Adrenal gland (tissue), 12 donors: ENCODE measurements around the gene TPM1. TPM values are rescaled to one million over a fixed set of nuclear protein-coding genes. Genes with fewer than 3 reads are reported as not detected.

Source experiments
- DNase-seq, 7 donors: peaks; one replicate each; pipeline ENCODE4 v3.0.0-alpha.2; 2019 to 2020
- H3K27ac ChIP-seq, 5 donors: fragments of 200-600 bp; sonication (generic) in 4 of 5; 1 replicate in 3 of 5; 2 replicates in 2 of 5; pipeline versions ENCODE4 v1.5.1 to v1.8.0; 2016 to 2020; ENCODE audit warnings: mild to moderate bottlenecking in 1 of 5
- H3K27me3 ChIP-seq: fragments of 200-600 bp; 2 replicates; pipeline ENCODE4 v1.8.0; 2021
- H3K36me3 ChIP-seq, 2 donors: fragments of 200-600 bp; replicated peaks in 1 of 2; 1 replicate in 1 of 2; 2 replicates in 1 of 2; pipeline versions ENCODE4 v1.5.1 to v1.8.0; 2018 to 2022
- H3K4me1 ChIP-seq, 2 donors: fragments of 200-600 bp; replicated peaks in 1 of 2; 1 replicate in 1 of 2; 2 replicates in 1 of 2; pipeline versions ENCODE4 v1.5.1 to v1.8.0; 2018 to 2021
- H3K4me3 ChIP-seq, 4 donors: fragments of 200-600 bp; sonication (generic) in 3 of 4; one replicate each; pipeline ENCODE4 v1.5.1; 2016 to 2018
- H3K9me3 ChIP-seq, 3 donors: fragments of 200-600 bp; sonication (generic) in 1 of 3; replicated peaks in 1 of 3; 1 replicate in 2 of 3; 2 replicates in 1 of 3; pipeline versions ENCODE4 v1.5.1 to v1.8.0; 2016 to 2021
- CTCF ChIP-seq, 6 experiments: fragments of 450-650 bp in 4 of 6; fragments of 200-600 bp in 2 of 6; sonication (generic) in 1 of 6; IDR thresholded peaks; 1 replicate in 5 of 6; 2 replicates in 1 of 6; pipeline versions ENCODE4 v1.5.1 to v1.8.0; 2016 to 2021; ENCODE audit warnings: antibody characterized with exemption in 6 of 6, mild to moderate bottlenecking in 2 of 6, moderate library complexity in 1 of 6
- POLR2A ChIP-seq, 2 donors: fragments of 450-650 bp; IDR thresholded peaks; one replicate each; pipeline ENCODE4 v1.6.1; 2017; ENCODE audit warnings: antibody characterized with exemption in 2 of 2, mild to moderate bottlenecking in 2 of 2, moderate library complexity in 1 of 2
- WGBS, 4 donors: extraction: QIAGEN DNeasy Blood & Tissue Kit in 2 of 4; methylation state at CpG; one replicate each; pipeline versions ENCODE4 v1.1.5 to v1.1.7; 2013 to 2017; 5-methylcytosine and 5-hydroxymethylcytosine counted together
- intact Hi-C, 2 donors: fragments of 100-400 bp; cut with DNase I; formaldehyde crosslinking; loops; one replicate each; pipeline versions ENCODE4 v1.14.1 to v1.15.0; 2022 to 2023
- polyA plus RNA-seq, 3 donors: library from polyadenylated mRNA; stranded (reverse); fragments of 200-250 nt in 2 of 3; fragments of 350-450 nt in 1 of 3; fragmentation: Illumina TruSeq in 1 of 3; extraction: RNeasy Lipid Tissue Mini Kit (QIAGEN cat#74804) in 1 of 3; gene quantifications; one replicate each; pipeline ENCODE4 v1.2.3, GENCODE V29; 2013 to 2014
- total RNA-seq, 9 donors: library from RNA; depleted of rRNA in 4 of 9; stranded (reverse); fragments of >200 nt in 4 of 9; fragments of 120-200 nt in 1 of 9; fragmentation: NEBNext Ultra II Directional in 1 of 9; extraction: Animal tissue kit (Norgen Biotek cat#: 25700) in 1 of 9; gene quantifications; one replicate each; pipeline versions ENCODE4 v1.1.0 to v1.2.4, GENCODE V29; 2013 to 2023
- donor health status: healthy with polysubstance abuse.
- donor health status: Bipolar disorder and iron deficiency.
- donor health status: DM: yes; HTN: yes; CAD: no.
- donor health status: DM: no; HTN: no; CAD: no.
- donor health status: DM: no; HTN: no; CAD: no.
- donor health status: DM: yes; HTN: yes; CAD: no.

Gene TPM1
- total and polyA plus RNA-seq, 12 donors, result 81.8 to 246 (median 167) TPM

- Histone ChIP-seq H3K4me1 (peaks cover 0 to 10% of the 10 kb centered on the region in 2 donors), H3K4me3 (no peak overlapping the region), H3K27me3 (no peaks in the 10 kb centered on the region), H3K36me3 (no peaks in the 10 kb centered on the region), H3K27ac (no peak overlapping the region), H3K9me3 (no peaks in the 10 kb centered on the region)
- DNase-seq, result no peak
- intact Hi-C loops, result loop anchor here (5.0 to 10.0 kb wide), 3 partner anchors 44 to 309 kb away; no protein-coding TSS in a partner anchor
- WGBS, 4 donors, result 88 to 94% (median 91%) methylated on average over 9 to 10 of the region's 10 CpGs
- no peak for TF ChIP-seq CTCF (IDR thresholded peaks at IDR 0.05)
- TF ChIP-seq POLR2A (IDR thresholded peaks at IDR 0.05), result no peak
Observed at GRCh38 chr15:63090887-63091286, 48.3 kb downstream of the TPM1 start.

- H3K27ac ChIP-seq, result no peak overlapping the region
- H3K4me3 ChIP-seq, result no peak overlapping the region
- H3K9me3 ChIP-seq, result no peaks in the 10 kb centered on the region
- no peak for DNase-seq
- peaks cover 0 to 10% of the 10 kb centered on the region in 2 donors for H3K4me1 ChIP-seq
- no peaks in the 10 kb centered on the region for H3K27me3 ChIP-seq
- H3K36me3 ChIP-seq, result no peaks in the 10 kb centered on the region
- TF ChIP-seq POLR2A (IDR thresholded peaks at IDR 0.05) (no peak), CTCF (IDR thresholded peaks at IDR 0.05) (no peak)
- WGBS, 4 donors, result 65 to 72% (median 67%) methylated on average over 4 of the region's 4 CpGs
- intact Hi-C loops, result loop anchor here (5.0 to 10.0 kb wide), 3 partner anchors 45 to 310 kb away; no protein-coding TSS in a partner anchor
Observed at GRCh38 chr15:63091679-63092446, 49.3 kb downstream of the TPM1 start.

- no peaks in the 10 kb centered on the region for H3K36me3 ChIP-seq
- no peak overlapping the region for H3K27ac ChIP-seq
- intact Hi-C loops, result loop anchor here (5.0 to 10.0 kb wide), 3 partner anchors 46 to 311 kb away; no protein-coding TSS in a partner anchor
- no peaks in the 10 kb centered on the region for H3K9me3 ChIP-seq
- TF ChIP-seq POLR2A (IDR thresholded peaks at IDR 0.05) (no peak), CTCF (IDR thresholded peaks at IDR 0.05) (peak; percentile 61 to 95 (median 93))
- peaks cover 0 to 5% of the 10 kb centered on the region in 2 donors for H3K4me1 ChIP-seq
- peak; percentile 78 to 94 (median 86) for DNase-seq
- 19 to 25% (median 22%) methylated on average over 6 of the region's 6 CpGs for WGBS, 4 donors
- H3K4me3 ChIP-seq, result no peak overlapping the region
- no peaks in the 10 kb centered on the region for H3K27me3 ChIP-seq
Observed at GRCh38 chr15:63093486-63094205, 51.1 kb downstream of the TPM1 start.

- WGBS, 4 donors, result 75 to 87% (median 82%) methylated on average over 2 of the region's 2 CpGs
- DNase-seq, result no peak
- TF ChIP-seq POLR2A (IDR thresholded peaks at IDR 0.05), result no peak
- no peak for TF ChIP-seq CTCF (IDR thresholded peaks at IDR 0.05)
- no peaks in the 10 kb centered on the region for H3K27me3 ChIP-seq
- no peaks in the 10 kb centered on the region for H3K9me3 ChIP-seq
- intact Hi-C loops, result loop anchor here (5.0 to 10.0 kb wide), 3 partner anchors 47 to 312 kb away; no protein-coding TSS in a partner anchor
- no peaks in the 10 kb centered on the region for H3K36me3 ChIP-seq
- H3K27ac ChIP-seq, result no peak overlapping the region
- H3K4me1 ChIP-seq, result no peaks in the 10 kb centered on the region
- no peak overlapping the region for H3K4me3 ChIP-seq
Observed at GRCh38 chr15:63094495-63094931, 52.0 kb downstream of the TPM1 start.
